Measurements from ENCODE around the gene SLC4A4.

SLC4A4 gene

GRCh38 chr4:71411981-71412380 lies 73.2 kb downstream of the SLC4A4 start:
- DNase-seq (ENCODE audit: low spot score): no peak

- no peak for DNase-seq (ENCODE audit: low spot score)
These were observed 76.7 kb downstream of the SLC4A4 start for GRCh38 chr4:71415491-71415890.

GRCh38 chr4:71417150-71417549 lies 78.3 kb downstream of the SLC4A4 start:
- no peak for DNase-seq (ENCODE audit: low spot score)

DNA sequence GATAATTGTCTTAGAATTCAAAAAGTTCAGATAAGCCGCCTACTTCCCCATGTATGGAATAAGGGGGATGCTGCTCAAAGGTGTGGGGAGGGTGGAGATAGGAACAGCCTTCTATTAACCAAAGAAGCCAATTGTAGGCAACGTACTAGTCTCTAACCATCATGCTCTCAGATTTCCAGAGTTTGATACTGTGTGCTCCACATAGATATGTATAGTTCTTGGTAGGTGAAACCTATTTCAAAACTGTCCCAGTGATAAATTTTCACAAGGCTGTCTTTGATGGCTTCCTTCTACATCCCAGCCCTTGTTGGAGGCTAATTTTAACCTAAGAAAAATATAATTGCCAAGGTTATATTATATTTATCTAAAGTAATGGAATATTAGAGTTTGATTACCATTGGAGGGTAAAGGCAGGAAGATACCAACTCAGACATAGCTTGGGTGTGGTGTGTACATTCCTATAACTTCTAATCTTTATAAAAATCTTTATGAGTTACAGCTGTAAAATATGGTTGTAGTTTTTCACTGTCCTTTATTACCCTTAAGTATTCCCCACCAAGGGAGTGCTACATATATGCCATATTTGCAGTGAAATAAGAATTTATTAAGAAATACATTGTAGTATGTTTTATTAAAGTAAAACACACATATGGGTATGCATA lies 87.7 kb downstream of the SLC4A4 start:
- DNase-seq (ENCODE audit: low spot score): no peak

DNA sequence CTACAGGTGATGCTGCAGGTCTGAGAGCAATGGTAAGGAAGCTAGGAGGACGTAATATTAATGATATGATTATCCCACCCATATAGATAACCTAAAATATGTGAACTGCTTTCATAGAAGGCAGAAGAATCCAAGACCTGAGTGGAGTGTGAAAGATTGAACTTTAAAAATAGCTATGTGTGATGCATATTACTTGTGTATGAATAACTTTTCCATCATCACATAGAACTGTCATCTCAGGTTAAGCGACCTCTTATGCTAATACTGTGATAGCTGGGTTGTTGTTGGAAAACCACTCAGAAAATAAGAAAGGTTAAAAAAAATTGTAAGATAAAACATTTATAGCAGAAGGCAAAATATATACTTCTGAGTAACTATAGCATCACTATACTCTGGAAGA lies 90.3 kb downstream of the SLC4A4 start:
- DNase-seq (ENCODE audit: low spot score): no peak

GRCh38 chr4:71429962-71430361 lies 91.1 kb downstream of the SLC4A4 start:
- DNase-seq (ENCODE audit: low spot score): no peak

GRCh38 chr4:71430609-71431008 lies 91.8 kb downstream of the SLC4A4 start:
- no peak for DNase-seq (ENCODE audit: low spot score)

- no peak for DNase-seq (ENCODE audit: low spot score)
These were observed 101.8 kb downstream of the SLC4A4 start for GRCh38 chr4:71440612-71441011.

- no peak for DNase-seq (ENCODE audit: low spot score)
These were observed 102.7 kb downstream of the SLC4A4 start for GRCh38 chr4:71441186-71442169.

DNA sequence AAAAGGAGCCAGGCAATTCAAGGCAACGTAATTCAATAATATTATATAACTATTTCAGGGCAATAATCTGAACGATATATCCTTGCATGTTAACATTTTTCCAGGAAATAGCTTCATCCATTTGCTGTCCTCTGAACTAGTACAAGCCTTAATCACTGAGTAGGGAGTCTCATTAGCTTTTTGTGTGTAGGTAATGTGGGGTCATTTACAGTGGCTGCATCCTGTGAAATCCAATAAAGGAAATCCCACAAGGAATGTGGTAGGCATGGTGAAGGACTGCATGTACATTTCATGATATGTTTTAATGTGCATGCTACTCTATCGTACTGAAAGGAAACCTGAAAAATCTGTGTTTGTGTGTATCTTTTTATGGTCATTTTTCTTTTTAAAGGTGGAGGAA lies 103.5 kb downstream of the SLC4A4 start:
- no peak for DNase-seq (ENCODE audit: low spot score)

- no peak for DNase-seq (ENCODE audit: low spot score)
These were observed 105.6 kb downstream of the SLC4A4 start for GRCh38 chr4:71444395-71444794.

DNA sequence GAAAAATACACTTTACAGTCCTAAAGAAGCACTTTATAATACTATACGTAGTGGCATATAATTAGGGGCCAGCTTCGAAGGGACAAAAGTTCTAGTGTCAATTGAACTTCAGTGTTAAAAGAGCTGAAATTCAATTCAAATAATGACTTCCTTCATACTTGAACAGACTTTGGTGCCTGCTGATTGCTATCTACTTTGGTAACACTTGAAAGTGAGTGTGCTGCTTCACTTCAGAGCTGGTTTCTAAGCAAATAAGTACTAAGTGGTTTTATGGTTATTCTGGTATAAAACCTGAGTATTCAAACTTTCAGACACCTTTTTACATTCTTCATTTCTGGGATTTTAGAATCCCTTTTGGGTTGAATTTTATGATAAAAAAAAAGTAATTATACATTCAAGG lies 107.0 kb downstream of the SLC4A4 start:
- DNase-seq (ENCODE audit: low spot score): no peak

DNA sequence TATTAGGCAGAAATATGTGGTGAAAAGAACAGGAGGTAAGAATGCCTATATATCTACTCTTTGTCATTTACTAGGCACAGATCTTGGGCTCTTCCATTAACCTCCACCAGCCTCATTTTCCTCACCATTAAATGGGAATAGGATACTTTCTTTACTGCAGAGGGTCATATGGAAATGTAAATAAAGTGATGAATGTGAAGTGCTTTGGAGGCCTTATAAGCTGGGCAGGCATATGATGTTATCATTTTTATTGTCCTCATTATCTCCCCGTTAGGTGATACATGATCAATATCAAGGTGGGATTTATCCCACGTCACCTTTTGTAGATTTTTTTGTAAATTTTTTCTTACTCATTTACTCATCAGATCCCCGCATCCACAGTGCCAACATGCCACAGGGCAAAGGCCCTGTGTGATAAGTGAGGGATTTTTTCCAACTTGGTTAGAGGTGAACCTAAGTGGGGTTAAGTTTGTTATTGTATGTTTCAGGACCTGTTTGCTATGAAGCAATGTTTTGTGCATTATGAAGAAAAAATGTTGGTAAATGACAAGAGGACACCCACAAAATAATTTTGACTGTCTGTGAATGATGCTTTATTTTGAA lies 107.8 kb downstream of the SLC4A4 start:
- DNase-seq (ENCODE audit: low spot score): no peak

DNA sequence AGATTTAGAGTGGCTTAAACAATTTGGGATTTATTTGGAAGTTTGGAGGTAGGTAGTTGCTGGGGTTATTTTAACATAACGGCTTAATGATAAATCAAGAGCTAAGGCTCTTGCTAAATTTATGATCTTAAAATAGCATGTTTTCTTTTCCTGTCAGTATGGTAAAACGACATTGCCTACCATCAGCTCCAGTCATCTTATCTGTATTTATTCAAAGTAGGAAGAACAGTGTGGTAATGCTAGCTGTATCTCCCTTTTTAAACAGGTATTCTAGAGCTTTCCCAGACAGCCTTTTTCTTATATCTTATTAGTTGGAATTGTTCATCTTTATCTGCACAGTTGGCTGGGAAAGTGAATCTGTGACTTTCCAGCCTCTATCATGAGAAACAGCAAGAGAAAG lies 110.2 kb downstream of the SLC4A4 start:
- no peak for DNase-seq (ENCODE audit: low spot score)

DNA sequence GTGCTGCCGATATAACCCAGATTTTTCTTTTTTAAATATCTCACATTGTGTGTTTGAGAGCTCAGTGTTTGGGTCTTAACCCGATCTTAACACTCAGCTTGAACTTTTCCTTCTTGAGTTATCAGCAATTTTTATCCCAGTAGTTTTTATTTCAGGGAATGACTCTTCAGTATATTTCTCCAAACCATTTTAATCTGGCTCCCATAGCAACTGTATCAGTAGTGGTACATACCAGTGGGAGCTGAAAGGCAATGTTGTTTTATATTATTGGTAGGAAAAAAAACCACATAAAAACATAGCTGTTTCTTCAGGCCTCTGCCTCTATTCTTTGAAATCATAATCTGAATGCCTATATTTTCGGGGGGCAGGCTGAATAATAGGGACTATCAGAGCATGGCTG lies 111.1 kb downstream of the SLC4A4 start:
- no peak for DNase-seq (ENCODE audit: low spot score)

DNA sequence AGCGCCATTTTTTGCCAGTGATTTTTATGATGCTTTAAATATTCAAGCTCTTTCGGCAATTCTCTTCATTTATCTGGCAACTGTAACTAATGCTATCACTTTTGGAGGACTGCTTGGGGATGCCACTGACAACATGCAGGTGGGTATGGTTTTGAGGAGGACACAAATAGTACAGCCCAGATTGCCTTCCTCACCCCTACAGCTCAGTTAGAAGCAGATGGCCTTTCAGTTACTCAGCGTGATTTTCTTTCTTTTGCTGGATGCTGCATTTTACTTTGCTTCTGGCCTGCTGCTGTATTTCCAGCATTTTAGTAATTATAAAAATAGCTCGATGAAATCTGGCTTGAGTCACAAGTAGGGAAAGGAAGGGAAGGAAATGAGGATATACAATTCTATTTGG lies 114.7 kb downstream of the SLC4A4 start:
- no peak for DNase-seq (ENCODE audit: low spot score)

DNA sequence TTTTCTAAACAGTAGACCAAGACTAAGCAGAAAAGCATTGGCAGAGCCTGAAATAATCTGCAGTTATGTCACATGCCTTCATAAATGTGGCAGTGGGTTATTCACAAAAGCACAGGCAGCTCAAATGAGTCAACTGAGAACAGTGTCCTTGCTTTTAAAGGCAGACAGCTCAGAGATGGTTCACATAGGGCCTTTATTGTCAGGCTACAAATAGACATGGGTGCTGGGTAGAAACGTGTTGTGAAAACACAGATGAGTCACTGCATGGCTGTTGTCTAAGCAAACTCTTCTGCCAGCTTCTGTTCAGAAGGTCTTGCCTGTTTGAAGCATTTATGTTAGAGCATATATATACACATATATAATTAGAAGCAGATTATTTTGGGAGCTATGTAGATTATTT lies 118.0 kb downstream of the SLC4A4 start:
- no peak for DNase-seq (ENCODE audit: low spot score)

GRCh38 chr4:71460371-71460770 lies 121.6 kb downstream of the SLC4A4 start:
- DNase-seq (ENCODE audit: low spot score): no peak

DNA sequence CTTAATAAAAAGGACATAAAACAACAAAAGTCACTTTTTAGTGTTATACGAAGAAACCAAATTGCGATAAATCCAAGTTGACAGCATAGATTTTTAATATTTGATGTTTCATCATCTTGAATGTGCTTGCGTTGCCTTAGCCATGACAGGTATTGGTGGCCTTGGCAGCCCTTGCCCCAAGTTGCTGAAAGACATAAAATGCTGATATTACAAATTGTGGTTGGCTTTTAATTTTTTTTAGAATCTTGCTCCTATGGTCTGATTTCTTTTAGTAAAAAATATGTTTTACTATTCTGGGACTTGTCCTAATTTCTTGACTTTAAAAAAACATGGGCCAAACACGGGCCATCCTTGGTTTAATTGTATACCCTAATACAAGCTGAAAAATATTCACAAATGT lies 122.6 kb downstream of the SLC4A4 start:
- no peak for DNase-seq (ENCODE audit: low spot score)

DNA sequence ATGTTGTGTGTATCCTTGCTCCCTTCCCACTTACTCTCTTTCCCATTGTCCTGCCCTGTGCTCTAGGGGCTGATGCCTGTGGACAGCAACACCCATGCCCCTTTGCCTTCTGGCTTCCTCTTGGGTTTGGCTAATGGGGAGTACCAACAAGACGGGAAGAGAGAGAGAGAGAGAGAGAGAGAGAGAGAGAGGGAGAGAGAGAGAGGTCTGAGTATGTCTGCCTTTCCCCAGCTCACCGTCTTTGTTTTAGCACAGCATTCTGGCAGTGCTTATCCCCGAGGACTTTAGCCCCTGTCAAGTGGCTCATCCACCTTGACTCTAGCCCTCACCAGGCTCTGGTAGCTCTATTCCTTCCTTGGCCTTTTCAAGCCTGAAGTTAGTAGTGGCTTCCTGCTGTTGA lies 128.0 kb downstream of the SLC4A4 start:
- DNase-seq (ENCODE audit: low spot score): no peak

- no peak for DNase-seq (ENCODE audit: low spot score)
These were observed 129.4 kb downstream of the SLC4A4 start for GRCh38 chr4:71468116-71468710.

GRCh38 chr4:71469541-71469940 lies 130.7 kb downstream of the SLC4A4 start:
- DNase-seq (ENCODE audit: low spot score): no peak

- DNase-seq (ENCODE audit: low spot score): no peak
These were observed 131.7 kb downstream of the SLC4A4 start for GRCh38 chr4:71470524-71470923.

Measured in hematopoietic multipotent progenitor cell treated with erythropoietin and hydrocortisone succinate and interleukin-3 and kit ligand, for 17 days (in vitro differentiated cells).